OCI-LY1 (cell line): Measurements from ENCODE around the gene ANKRD13B.

Experiments used
- EZH2 ChIP-seq: fragments of 200-600 bp; sonication (generic), shearing (Covaris generic); IDR thresholded peaks from 2 replicates; pipeline ENCODE4 v1.8.0; 2017; ENCODE audit warnings: borderline replicate concordance, mixed run types, mild to moderate bottlenecking, antibody characterized with exemption, low read length, moderate library complexity, mixed read lengths
- TF ChIP-seq, protein P1 (sequence below): fragments of 200-600 bp; sonication (generic), shearing (Covaris generic); IDR thresholded peaks from 2 replicates; pipeline ENCODE4 v1.5.1; 2017; ENCODE audit warnings: mild to moderate bottlenecking, antibody characterized with exemption, low read length, moderate library complexity, mixed read lengths

DNA sequence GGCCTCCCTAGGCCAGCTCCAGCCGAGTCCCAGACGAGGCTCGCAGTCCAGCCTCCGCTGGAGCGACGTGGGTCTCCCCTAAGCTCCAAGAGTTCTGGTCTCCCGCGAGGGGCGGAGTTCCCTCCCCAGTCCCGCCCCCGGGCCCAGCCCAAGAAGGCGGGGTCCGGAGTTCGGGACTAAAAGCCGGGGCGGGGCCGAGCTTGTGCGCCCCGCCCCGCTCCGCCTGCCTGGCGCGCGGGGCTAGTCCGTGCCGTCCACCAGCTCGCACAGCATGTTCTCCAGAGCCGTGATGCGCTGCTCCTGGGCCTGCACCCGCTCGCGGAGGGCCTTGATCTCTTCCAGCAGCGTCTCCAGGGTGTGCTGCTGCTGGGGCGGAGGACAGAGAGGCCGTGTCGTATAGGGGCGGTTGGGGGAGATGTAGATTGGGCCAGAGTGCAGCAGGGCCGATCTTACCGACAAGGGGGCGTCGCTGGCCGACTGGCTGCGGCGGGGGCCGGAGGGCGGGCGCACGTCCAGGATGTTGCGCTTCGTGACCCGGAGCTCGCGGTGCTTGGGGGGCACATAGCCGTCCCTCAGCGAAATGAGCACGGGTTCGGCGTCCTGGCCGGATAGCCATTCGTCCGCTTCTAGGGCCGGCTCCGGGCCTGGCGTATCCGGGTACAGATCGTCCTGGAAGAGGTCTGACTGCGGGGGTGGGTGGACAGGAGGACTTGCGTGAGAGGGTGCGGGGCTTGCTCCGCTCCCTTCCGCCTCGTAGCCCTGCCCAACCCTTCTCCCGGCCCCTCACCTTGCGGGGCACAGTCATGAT, 22.8 kb downstream of the ANKRD13B start:
- TF ChIP-seq, protein P1, sequence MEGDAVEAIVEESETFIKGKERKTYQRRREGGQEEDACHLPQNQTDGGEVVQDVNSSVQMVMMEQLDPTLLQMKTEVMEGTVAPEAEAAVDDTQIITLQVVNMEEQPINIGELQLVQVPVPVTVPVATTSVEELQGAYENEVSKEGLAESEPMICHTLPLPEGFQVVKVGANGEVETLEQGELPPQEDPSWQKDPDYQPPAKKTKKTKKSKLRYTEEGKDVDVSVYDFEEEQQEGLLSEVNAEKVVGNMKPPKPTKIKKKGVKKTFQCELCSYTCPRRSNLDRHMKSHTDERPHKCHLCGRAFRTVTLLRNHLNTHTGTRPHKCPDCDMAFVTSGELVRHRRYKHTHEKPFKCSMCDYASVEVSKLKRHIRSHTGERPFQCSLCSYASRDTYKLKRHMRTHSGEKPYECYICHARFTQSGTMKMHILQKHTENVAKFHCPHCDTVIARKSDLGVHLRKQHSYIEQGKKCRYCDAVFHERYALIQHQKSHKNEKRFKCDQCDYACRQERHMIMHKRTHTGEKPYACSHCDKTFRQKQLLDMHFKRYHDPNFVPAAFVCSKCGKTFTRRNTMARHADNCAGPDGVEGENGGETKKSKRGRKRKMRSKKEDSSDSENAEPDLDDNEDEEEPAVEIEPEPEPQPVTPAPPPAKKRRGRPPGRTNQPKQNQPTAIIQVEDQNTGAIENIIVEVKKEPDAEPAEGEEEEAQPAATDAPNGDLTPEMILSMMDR: no peak
- no peak for TF ChIP-seq EZH2
